Lung (tissue), 11 donors: ENCODE measurements around the gene LRRC14B. TPM values are rescaled to one million over a fixed set of nuclear protein-coding genes. Genes with fewer than 3 reads are reported as not detected.
"Not testable (repeated sequence)": the region's sequence is repeated elsewhere in the genome, so short reads cannot be mapped to it uniquely, and the experiment has no call there.

Source experiments
- ATAC-seq: fragments of 200-7000 bp; cut with Tn5 transposase; one replicate; pipeline ENCODE4 v1.9.1; 2020; ENCODE audit warnings: moderate number of reproducible peaks; ENCODE audit not compliant: insufficient read depth, low FRiP score
- DNase-seq, 3 donors: peaks; one replicate each; pipeline ENCODE4 v3.0.0-alpha.2; 2013 to 2017
- H3K27ac ChIP-seq, 2 donors: one replicate each; pipeline ENCODE4 v1.5.1; 2013; ENCODE audit warnings: mild to moderate bottlenecking in 2 of 2, moderate library complexity in 2 of 2, control low read depth in 1 of 2, inconsistent platforms in 1 of 2, low read depth in 1 of 2, low read length in 1 of 2
- H3K27me3 ChIP-seq, 3 donors: one replicate each; pipeline ENCODE4 v1.5.1; 2013; ENCODE audit warnings: low read length in 2 of 3; ENCODE audit not compliant: control insufficient read depth in 3 of 3, insufficient read depth in 3 of 3
- H3K36me3 ChIP-seq, 4 donors: one replicate each; pipeline ENCODE4 v1.5.1; 2013; ENCODE audit warnings: low read length in 4 of 4, mild to moderate bottlenecking in 1 of 4, moderate library complexity in 1 of 4; ENCODE audit not compliant: control insufficient read depth in 4 of 4, insufficient read depth in 4 of 4
- H3K4me1 ChIP-seq, 5 donors: one replicate each; pipeline ENCODE4 v1.5.1; 2013; ENCODE audit warnings: low read length in 5 of 5, mild to moderate bottlenecking in 2 of 5, moderate library complexity in 1 of 5; ENCODE audit not compliant: control insufficient read depth in 5 of 5, insufficient read depth in 5 of 5
- H3K4me3 ChIP-seq: one replicate; pipeline ENCODE4 v1.5.1; 2013; ENCODE audit warnings: mild to moderate bottlenecking, control low read depth, moderate library complexity
- H3K9ac ChIP-seq, 2 donors: one replicate each; pipeline ENCODE4 v1.5.1; 2013; ENCODE audit warnings: low read length in 2 of 2, control low read depth in 1 of 2; ENCODE audit not compliant: insufficient read depth in 1 of 2
- H3K9me3 ChIP-seq, 4 donors: one replicate each; pipeline ENCODE4 v1.5.1; 2013; ENCODE audit warnings: low read length in 3 of 4, mild to moderate bottlenecking in 1 of 4, moderate library complexity in 1 of 4; ENCODE audit not compliant: control insufficient read depth in 4 of 4, insufficient read depth in 3 of 4
- WGBS, 2 donors: extraction: QIAGEN DNeasy Blood & Tissue Kit; methylation state at CpG; one replicate each; pipeline ENCODE4 v1.1.7; 2013; 5-methylcytosine and 5-hydroxymethylcytosine counted together
- polyA plus RNA-seq, 2 donors: library from polyadenylated mRNA; stranded (reverse); fragments of 200-250 nt; gene quantifications; one replicate each; pipeline ENCODE4 v1.2.1, GENCODE V29; 2013
- small RNA-seq: library from RNA; depleted of rRNA; stranded (forward); fragments of <200 nt; gene quantifications from one replicate; pipeline ENCODE3, GENCODE V24; 2014; ENCODE audit warnings: low replicate concordance
- total RNA-seq, 2 donors: library from RNA; depleted of rRNA in 1 of 2; stranded (reverse); fragments of >200 nt in 1 of 2; gene quantifications; one replicate each; pipeline ENCODE4 v1.2.1, GENCODE V29; 2014 to 2021
- donor health status: Bipolar disorder and iron deficiency.
- donor health status: healthy.
- donor health status: DM: yes; HTN: yes; CAD: no.

The LRRC14B gene
- total and polyA plus RNA-seq, 4 donors = 0.14 TPM; not detected in 3

DNA sequence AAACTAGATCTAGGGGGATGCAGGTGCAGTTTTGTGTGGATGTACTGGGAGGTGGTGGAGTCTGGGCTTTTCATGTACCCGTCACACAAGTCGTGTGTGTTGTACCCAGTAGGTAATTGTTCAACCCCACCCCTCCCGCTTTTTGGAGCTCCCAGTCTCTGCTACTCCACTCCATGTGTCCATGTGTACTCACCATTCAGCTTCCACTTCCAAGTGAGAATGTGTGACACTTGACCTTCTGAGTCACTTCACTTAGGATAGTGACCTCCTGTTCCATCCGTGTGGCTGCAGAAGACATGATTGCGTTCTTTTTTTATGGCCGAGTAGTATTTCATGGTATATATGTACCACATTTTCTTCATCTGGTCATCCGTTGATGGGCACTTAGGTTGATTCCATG, 49.3 kb downstream of the LRRC14B start:
- H3K4me1 ChIP-seq, H3K27ac ChIP-seq, H3K9ac ChIP-seq, DNase-seq, H3K9me3 ChIP-seq, H3K27me3 ChIP-seq, H3K4me3 ChIP-seq, ATAC-seq: not testable (repeated sequence)
- peaks cover 9 to 25% (median 24%) of the 10 kb centered on the region in 4 donors for H3K36me3 ChIP-seq
- WGBS, 2 donors = 96 to 99% methylated on average over 7 of the region's 7 CpGs

DNA sequence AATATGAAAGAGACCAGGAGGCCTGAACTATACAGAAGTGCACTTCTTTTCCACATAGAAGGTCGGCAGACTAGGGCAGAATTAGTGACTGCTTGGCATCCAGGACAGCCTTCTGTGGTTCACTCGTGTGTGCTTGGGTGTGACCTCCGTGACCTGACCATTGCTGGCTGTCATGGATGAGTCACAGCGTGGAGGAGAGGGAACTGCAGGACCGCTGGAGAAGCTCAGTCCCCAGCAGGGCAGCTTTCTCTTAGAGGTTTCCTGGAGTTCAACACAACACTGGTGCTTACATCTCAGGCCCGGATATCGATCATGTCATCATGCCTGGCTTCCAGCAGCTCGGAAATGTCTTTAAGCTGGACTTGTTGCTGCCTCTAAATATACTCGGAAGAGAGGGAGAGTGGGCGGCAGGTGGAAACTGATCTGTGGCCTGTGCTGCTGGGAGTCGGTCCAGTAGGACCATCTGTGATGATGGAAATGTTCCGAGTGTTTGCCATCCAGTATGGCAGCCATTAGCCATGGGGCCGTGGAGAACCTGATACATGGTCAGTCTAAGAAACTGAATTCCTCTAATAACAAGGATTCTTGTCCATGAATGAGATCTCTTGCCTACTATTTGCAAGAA, 49.9 kb downstream of the LRRC14B start:
- H3K9ac ChIP-seq, DNase-seq, H3K27ac ChIP-seq, H3K4me1 ChIP-seq, H3K4me3 ChIP-seq, H3K27me3 ChIP-seq, ATAC-seq, H3K9me3 ChIP-seq: not testable (repeated sequence)
- 90 to 91% methylated on average over 13 of the region's 13 CpGs for WGBS, 2 donors
- H3K36me3 ChIP-seq = peaks cover 9 to 25% (median 22%) of the 10 kb centered on the region in 4 donors

- not testable (repeated sequence) for H3K4me3 ChIP-seq, H3K4me1 ChIP-seq, H3K27me3 ChIP-seq, H3K9me3 ChIP-seq, H3K9ac ChIP-seq, H3K27ac ChIP-seq, ATAC-seq, DNase-seq
- 34 to 44% methylated on average over 12 of the region's 12 CpGs for WGBS, 2 donors
- H3K36me3 ChIP-seq = peaks cover 15 to 30% (median 26%) of the 10 kb centered on the region in 4 donors
Observed at GRCh38 chr5:243683-244367, 52.5 kb downstream of the LRRC14B start.

DNA sequence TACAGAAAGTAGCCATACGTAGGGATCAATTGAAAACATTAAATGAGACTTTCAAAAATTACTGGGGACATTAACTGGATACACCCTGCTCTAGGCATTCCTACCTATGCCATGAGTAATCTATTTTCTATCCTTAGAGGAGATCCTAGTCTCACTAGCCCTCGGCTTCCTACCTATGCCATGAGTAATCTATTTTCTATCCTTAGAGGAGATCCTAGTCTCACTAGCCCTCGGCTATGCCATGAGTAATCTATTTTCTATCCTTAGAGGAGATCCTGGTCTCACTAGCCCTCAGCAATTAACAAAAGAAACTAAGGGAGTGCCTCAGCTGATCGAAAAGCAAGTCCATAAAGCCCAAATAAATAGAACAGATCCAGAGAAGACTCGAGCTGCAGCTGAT, 54.4 kb downstream of the LRRC14B start:
- not testable (repeated sequence) for H3K27ac ChIP-seq, H3K9ac ChIP-seq, H3K4me1 ChIP-seq, H3K4me3 ChIP-seq, DNase-seq, H3K27me3 ChIP-seq, ATAC-seq, H3K9me3 ChIP-seq
- 87 to 95% methylated on average over 5 of the region's 5 CpGs for WGBS, 2 donors
- peaks cover 17 to 33% (median 21%) of the 10 kb centered on the region in 4 donors for H3K36me3 ChIP-seq

Small RNA genes lying within 50 kb of the gene (small RNA-seq; reads per million reads assigned to genes)
- gene RF00019 = not detected

Other genes starting within 250 kb of the LRRC14B start
- 1 to 10 TPM; 4.0 to 4.7 TPM for gene PLEKHG4B, start 99.3 kb upstream of the LRRC14B start, total RNA-seq
- 1 to 10 TPM in 1 of 2 donors, under 1 TPM in 1; 0.24 to 1.9 TPM for gene PLEKHG4B, start 99.3 kb upstream of the LRRC14B start, polyA plus RNA-seq
- gene CCDC127, start 26.7 kb downstream of the LRRC14B start, total RNA-seq = 1 to 10 TPM; 5.2 to 6.4 TPM
- gene CCDC127, start 26.7 kb downstream of the LRRC14B start, polyA plus RNA-seq = 1 to 10 TPM; 2.1 to 2.6 TPM
- gene SDHA, start 26.8 kb downstream of the LRRC14B start, total RNA-seq = 10 to 100 TPM; 84.7 to 98.0 TPM
- gene SDHA, start 26.8 kb downstream of the LRRC14B start, polyA plus RNA-seq = 100 to 1,000 TPM in 1 of 2 donors, 10 to 100 TPM in 1; 60.0 to 105 TPM
- gene PDCD6, start 80.2 kb downstream of the LRRC14B start, total RNA-seq = 10 to 100 TPM; 89.5 to 92.7 TPM
- 100 to 1,000 TPM in 1 of 2 donors, 10 to 100 TPM in 1; 88.0 to 149 TPM for gene PDCD6, start 80.2 kb downstream of the LRRC14B start, polyA plus RNA-seq
- gene AHRR, start 130.2 kb downstream of the LRRC14B start, total RNA-seq = 1 to 10 TPM; 1.7 to 8.8 TPM
- gene AHRR, start 130.2 kb downstream of the LRRC14B start, polyA plus RNA-seq = 1 to 10 TPM in 1 of 2 donors, under 1 TPM in 1; 0.63 to 4.0 TPM